Epithelial cell of prostate (primary cell): ENCODE results near the gene SMC4.
"Not testable (repeated sequence)": the region's sequence is repeated elsewhere in the genome, so short reads cannot be mapped to it uniquely, and the experiment has no call there.

Experiments
- DNase-seq: peaks from one replicate; pipeline ENCODE4 v3.0.0-alpha.2; 2011; ENCODE audit warnings: low read depth, low spot score
- H3K27ac ChIP-seq: fragments of 450-650 bp; 2 replicates; pipeline ENCODE4 v1.5.1; 2017; ENCODE audit warnings: mild to moderate bottlenecking

The SMC4 gene

DNA sequence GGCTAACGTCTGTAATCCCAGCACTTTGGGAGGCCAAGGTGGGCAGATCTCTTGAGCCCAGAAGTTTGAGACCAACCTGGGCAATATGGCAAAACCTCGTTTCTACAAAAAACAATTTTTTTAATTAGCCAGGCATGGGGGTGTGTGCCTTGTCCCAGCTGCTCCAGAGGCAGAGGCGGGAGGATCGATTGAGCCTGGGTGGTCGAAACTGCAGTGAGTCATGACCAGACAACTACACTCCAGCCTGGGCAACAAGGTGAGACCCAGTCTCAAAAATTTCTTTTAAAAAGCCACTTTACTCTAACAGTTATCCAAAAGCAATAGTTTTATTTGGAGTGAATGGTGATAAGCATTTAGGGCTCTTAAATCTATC is 37.6 kb downstream of the SMC4 start:
- no peak for DNase-seq
- no peak overlapping the region for H3K27ac ChIP-seq

DNA sequence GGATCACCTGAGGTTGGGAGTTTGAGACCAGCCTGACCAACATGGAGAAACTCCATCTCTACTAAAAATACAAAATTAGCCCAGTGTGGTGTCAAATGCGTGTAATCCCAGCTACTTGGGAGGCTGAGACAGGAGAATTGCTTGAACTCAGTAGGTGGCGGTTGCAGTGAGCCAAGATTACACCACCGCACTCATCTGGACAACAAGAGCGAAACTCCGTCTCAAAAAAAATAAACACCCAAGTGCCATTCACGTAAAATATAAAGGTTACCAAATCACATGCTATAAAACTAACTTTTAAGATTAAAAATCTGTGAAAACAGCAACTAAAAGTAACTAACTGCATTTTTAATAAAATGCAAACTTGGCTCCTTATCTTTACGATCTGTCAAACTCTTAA is 41.2 kb downstream of the SMC4 start:
- H3K27ac ChIP-seq = no peak overlapping the region
- no peak for DNase-seq

DNA sequence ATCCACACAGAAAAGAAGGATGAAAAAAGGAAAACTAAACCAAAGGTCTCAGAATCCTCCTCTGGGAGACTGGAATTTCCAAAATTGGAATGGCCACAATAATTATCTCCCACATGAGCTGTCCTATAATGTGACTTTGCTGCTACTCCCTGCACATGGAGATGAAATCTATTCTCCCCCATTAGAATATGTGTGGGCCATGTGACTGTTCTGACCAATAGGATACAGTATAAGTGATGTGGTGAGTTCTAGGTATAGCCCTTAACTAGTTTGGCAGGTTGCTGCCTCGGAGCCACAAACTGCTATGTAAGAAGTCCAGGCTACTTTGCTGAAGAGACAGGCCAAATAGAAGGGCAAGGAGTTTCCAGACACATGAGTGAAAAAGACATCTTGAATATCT is 45.0 kb downstream of the SMC4 start:
- DNase-seq = no peak
- H3K27ac ChIP-seq = no peak overlapping the region

DNA sequence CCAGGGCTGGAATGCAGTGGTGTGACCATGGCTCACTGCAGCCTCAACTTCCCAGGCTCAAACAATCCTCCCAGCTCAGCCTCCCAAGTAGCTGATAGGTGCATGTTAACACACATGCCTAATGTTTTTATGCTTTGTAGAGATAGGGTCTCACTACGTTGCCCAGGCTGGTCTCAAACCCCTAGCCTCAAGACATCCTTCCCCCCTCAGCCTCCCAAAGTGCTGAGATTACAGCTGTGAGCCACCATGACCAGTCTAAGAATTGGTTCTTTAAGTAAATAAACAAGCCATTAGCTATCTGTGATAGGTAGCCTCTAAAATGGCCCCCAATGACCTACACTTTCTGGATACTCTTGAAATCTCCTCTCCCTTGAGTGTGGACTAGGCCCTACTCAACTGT is 46.4 kb downstream of the SMC4 start:
- H3K27ac ChIP-seq = no peak overlapping the region
- no peak for DNase-seq

DNA sequence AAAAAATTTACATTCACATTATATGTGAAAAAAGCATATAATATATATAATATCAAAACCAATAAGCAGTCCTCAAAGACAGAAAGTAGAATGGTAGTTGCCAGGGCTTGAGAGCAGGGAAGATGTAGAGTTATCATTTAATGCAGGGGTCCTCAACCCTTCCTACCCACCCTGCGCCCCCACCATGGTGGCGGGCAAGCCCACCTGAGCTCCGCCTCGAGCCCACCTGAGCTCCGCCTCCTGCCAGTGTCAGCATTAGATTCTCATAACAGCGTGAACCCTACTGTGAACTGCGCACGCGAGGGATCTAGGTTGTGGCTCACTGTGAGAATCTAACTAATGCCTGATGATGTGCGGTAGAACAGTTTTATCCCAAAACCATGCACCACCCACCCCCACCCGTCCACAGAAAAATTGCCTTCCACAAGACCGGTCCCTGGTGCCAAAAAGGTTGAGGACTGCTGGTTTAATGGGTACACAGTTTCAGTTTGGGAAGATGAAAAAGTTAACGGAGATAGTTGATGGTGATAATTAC is 47.1 kb downstream of the SMC4 start:
- H3K27ac ChIP-seq = no peak overlapping the region
- no peak for DNase-seq

DNA sequence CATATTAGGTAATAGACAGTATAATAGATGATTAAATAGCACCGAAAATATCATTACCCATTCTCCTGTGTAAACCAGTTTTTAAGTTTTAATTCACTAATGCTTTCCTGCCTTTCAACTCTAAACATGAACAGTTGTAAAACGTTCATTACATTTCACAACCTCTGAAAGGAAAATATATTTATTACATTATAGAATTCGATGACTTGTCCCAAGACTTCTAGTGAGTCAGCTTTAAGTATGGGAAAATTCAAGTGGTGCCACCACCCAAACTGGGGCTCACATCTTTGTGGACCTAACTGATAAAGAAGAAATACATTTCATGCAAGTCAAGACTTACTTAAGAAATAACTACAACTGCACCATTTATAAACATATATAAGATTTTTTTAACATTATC is 48.1 kb downstream of the SMC4 start:
- H3K27ac ChIP-seq = no peak overlapping the region
- no peak for DNase-seq

DNA sequence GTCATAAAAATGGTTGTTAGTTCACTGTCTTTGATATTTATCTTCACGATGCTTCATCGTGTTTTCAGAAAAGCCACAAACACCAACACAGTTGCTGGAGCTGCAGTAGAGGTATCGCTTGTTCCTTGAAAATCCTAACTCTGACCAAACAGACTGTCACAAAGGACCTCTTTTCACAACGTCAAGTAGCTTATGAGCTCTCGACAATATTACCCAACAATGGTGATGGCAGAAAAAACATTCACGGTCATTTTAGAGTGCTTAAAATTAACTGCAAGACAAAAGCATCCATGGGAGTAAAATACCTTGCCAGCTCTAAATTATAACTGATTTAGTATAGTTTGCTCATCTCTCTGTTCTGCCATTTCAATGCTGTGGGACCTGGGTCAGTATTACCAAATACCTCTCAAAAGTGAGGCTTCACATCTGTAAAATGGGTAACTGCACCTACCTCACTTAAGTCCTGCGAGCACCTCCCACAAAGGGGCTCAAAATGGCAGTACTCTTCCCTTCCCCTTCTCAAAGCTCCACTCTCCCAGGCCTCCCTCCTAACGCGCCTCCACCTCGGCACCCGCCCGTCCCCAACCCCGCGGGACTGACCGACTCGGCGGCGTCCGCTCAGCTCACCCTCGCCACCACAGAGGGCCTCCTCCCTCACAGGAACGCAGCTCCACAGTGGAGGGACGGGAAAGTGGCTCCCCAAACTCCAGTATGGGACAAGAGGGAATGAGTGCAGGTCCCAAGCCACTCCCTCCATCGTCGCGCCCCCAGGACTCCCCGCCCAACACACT is 49.6 kb downstream of the SMC4 start:
- DNase-seq = no peak
- H3K27ac ChIP-seq = peak overlapping the region; percentile 86

DNA sequence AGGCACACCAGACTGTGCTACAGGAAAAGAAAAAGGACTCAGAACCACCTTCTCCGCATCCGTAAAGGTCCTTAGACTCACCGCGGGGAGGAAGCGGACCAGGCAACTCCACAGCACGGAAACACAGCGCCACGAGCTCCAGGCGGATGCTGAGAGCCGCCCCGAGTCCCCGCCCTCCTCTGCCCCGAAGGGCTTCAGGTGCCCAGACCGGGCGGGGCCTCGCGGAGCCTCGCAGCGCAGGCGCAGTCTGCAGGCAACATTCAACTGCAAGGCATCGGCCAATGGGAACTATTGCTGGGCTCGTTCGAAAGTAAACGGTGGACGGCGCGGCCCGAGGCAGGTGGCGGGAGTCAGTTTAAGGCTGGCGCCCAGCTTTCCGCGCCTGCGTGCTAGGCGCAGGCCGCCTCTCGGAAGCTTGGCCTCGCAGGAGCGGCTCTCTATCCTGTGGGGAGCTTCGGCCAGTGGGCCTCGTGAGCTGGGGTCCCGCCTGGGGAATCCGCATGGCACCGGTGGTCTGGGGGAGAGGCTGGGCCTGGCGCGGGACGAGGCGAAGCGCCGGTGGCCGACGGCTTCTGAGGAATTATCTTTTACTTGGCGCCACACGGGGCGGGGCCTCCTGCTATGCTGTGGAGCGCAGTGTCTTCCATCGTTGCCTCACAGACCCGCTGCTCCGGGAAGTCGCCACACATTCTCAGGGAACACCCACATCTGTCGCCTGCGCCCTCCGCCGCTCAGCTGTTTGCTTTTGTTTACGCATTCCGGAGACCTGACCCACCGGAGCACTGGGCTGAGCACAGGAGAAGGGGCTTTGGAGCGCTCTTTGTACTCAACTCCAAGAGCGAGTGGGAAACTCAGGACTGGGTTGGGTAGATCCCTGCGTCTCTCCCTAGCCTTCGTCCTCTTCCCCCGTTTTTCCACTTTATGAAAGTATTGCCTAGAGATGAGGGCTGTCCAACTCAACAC is 50.5 kb downstream of the SMC4 start, which contains the start of gene TRIM59:
TSS of gene TRIM59 (minus strand) at position 151 of the 963 bp plus-strand sequence. CDS start 10,603 bp downstream, outside the sequence.
- H3K27ac ChIP-seq = peak within 1 kb of the TSS; percentile 86
- peak; percentile 87 for DNase-seq

DNA sequence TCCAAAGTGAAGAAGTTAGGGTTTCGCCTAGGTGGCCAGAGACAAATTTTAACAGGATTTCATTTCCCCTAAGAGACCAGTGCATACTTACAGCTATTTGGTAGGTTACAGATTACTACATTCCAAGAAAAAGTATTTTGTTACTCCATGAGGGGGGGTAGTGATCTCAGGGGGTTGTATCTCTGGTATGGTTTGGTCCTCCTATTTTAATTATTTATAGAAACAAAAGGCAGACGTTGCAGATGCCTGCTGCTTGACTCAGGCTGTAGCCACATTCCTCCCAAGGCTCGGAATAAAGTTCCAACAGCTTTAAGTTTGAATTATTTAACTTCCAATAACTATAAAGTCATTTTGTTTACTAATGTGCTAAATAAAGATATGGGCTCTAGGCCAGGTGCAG is 51.4 kb downstream of the SMC4 start:
- no peak for DNase-seq
- no peak overlapping the region for H3K27ac ChIP-seq

DNA sequence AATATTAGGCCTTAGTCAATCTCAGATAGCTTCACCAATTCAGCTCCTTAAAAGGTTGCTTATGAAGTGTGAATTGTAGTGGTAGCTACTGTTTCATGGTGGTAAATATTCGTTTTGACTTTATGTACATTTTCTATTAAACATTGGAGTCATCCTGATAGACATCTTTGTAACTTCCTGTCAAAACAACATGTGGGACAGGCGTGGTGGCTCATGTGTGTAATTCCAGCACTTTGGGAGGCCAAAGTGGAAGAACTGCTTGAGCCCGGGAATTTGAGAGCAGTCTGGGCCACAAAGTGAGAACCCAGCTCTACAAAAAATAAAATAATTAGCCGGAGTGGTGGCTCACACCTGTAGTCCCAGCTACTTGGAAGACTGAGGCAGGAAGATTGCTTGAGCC is 52.2 kb downstream of the SMC4 start:
- no peak for DNase-seq
- no peak overlapping the region for H3K27ac ChIP-seq

DNA sequence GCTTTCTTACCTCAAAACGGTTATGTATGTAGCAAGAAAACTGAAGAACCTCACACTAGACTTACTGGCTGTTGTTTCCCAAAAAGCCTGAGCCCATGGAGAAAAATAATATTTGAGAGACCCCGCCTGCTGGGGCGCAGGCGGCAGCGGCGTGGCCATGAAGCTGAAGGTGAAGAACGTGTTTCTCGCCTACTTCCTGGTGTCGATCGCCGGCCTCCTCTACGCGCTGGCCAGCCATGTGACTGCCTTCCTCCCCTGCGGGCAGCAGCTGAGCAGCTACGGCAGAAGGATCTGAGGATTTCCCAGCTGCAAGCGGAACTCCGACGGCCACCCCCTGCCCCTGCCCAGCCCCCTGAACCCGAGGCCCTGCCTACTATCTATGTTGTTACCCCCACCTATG is 52.8 kb downstream of the SMC4 start:
- not testable (repeated sequence) for DNase-seq, H3K27ac ChIP-seq

DNA sequence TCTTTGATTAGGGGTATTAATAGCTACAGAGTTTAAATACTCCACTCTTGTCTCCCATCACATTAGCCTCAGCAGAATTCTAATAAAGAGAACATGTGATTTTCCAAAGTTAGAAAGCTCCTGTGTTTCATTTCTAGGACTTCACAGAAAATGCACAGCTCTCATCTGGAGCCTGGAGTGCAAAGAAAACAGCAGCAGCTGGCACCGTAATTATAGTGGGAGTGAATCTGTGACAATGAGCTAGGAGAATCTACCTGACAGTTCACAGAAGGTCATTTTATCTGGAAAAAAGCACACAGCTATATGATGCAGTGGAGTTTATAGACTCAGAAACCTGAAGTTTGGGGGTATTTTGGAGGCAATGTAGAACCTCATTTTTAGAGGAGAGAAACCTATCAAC is 55.5 kb downstream of the SMC4 start:
- DNase-seq = no peak
- no peak overlapping the region for H3K27ac ChIP-seq

DNA sequence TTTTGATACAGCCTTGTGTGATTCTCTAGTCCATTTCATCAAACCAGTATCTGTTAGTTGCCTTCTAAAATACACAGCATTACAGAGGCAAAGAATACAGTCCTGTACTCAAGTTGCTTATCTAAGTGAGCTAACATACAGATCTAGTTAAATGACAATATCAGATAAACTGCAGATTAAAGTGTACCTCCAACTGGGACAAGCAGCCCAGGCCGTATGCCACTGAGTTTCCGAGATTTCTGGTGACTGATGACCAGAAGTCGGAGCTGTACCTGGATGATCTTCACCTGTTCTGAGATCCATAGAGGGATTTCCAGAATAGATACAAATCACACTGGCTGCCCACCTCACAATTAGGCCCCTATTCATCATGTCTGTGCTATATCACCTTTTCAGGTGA is 56.4 kb downstream of the SMC4 start:
- no peak for DNase-seq
- no peak overlapping the region for H3K27ac ChIP-seq

DNA sequence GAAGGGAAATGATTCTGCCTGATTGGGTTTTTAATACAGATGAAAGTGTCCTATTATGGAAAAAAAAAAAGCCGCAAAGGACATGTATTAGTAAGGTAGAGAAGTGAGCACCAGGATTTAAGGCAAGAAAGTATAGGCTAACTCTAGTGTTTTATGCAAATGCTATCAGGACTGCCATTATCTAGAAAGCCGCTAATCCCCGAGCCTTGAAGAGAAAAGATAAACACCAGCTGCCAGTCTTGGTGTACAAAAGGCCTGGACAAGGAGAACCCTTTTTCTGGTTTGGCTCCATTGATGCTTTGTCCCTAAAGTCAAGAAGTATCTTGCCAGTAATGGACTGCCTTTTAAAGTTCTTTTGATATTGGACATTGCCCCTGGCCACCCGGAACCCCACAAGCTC is 58.7 kb downstream of the SMC4 start:
- no peak for DNase-seq
- no peak overlapping the region for H3K27ac ChIP-seq

DNA sequence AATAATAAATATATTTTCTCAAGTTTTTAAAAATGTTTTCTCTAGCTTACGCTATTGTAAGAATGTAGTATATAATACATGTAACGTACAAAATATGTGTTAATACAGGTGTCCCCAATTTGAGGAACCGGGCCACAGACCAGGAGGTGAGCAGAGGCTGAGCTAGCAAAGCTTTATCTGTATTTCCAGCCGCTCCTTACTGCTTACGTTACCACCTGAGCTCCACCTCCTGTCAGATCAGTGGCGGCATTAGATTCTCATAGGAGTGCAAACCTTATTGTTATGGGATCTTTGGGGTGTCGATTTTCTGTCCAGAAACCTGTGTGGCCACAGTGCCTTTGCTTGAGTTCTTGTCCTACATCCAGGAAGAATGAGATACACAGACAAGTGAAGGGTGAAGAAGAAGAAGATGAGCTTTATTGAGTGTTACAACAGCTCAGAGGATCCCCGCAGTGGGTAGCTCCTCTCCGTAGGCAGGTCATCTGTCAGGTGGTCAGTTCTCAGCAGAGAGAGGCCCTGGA is 60.1 kb downstream of the SMC4 start:
- H3K27ac ChIP-seq = no peak overlapping the region
- DNase-seq = no peak

DNA sequence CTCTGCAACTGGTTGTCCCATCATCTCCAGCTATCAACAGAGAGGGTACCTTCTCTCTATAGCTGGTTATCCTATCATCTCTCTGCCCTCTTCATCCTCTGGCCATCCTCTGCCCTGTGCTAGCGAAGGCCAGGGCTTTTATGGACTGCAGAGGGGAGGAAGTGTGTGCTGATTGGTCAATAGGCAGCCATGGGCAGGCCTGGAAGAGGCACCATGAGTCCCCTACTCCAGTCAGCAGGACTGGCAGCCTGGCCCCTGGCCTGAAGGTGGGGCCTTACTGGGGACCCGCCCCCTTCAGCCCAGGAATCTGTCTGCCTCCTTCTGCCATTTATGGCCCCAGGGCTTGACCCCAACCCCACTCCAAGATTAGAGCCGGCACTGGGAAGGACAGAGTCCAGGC is 60.6 kb downstream of the SMC4 start:
- no peak overlapping the region for H3K27ac ChIP-seq
- no peak for DNase-seq

DNA sequence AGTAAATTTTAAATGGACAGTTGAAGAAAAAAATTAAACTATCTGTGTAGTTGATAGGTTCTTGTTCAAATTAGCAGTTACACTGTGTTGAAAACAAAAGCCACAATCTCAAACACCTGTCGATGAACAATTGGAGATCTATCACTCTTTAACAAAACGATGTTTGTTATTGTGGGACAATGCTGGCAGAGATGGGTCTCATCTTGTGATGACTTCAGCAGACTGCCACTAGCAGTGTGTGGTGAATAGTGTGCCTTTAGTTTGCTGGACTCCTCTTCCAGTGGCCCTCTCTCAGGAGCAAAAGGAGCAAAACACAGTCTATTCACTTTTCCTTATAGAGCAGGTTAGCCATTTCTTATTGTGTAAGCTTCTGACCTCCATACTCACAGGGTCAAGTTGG is 64.9 kb downstream of the SMC4 start:
- H3K27ac ChIP-seq = no peak overlapping the region
- no peak for DNase-seq

DNA sequence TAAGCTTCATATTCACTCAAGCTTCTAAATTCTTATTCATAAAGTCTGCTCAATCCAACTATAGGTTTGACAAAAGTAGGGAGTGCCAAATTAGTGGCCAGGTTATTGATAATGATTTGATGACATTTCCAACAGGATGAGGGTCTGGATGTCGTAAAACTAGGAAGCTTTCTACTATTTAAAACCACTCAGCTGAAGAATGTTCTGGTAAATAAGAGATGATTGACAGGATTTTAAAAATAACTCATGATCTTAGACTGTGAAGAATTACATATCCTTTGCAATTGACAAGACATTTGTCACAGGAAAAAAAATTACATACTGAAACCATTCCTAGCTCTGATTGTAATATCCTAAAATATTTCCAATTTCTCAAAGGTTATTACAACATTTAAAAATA is 65.5 kb downstream of the SMC4 start:
- no peak for DNase-seq
- H3K27ac ChIP-seq = no peak overlapping the region

DNA sequence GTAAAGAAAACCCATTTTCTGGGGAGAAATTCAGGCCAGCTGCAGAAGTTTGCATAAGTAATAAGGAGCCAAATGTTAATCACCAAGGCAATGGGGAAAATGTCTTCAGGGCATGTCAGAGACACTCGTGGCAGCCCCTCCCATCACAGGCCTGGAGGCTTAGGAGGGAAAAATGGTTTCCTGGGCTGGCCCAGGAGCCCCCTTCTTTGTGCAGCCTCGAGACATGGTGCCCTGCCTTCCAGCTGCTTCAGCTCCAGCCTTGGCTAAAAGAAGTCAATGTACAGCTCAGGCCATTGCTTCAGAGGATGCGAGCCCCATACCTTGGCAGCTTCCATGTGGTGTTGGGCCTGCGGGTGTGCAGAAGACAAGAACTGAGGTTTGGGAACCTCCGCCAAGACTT is 70.7 kb downstream of the SMC4 start:
- DNase-seq = no peak

DNA sequence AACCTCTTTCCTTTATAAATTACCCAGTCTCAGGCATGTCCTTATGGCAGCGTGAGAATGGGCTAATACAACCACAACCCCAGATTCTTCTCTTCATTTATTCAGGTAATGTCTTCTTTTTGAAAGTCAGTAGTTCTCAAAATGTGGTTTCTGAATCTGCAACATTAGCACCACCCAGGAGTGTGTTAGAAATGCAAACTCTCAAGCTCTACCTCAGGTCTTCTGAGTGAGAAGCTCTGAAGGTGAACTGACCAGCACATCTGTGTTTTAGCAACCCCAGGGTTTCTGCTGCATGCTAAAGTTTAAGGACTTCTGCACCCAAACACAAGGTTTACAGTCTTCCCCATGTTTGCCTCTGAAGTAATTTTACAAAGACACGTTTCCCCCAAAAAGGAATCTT is 72.4 kb downstream of the SMC4 start:
- no peak overlapping the region for H3K27ac ChIP-seq
- no peak for DNase-seq

More for the DNA sequence above, 70.7 kb downstream of the SMC4 start:
- no peak overlapping the region for H3K27ac ChIP-seq

DNA sequence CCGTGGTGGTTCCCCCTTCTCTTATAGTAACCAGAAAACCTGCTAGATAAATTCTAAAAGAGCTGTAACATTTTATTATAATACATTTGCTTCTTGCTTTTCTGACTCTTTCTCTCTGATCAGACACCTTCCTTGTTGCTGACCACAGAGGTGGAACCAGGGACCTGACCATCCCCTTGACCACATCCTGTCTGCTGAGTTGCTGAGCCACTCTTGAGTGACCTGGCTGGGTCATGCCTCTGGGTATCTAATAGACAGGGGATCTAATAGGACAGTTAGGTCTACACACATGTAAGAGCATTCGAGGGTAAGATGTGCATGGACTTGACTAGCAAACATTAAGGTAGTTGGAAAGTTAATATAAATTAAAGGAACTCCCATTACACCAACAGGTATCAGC is 72.9 kb downstream of the SMC4 start:
- no peak overlapping the region for H3K27ac ChIP-seq
- no peak for DNase-seq
